Measurements from ENCODE around the gene C4orf36. TPM values are rescaled to one million over a fixed set of nuclear protein-coding genes. Genes with fewer than 3 reads are reported as not detected.

The C4orf36 gene
- total and polyA plus RNA-seq, 2 of the 4 experiments (the other 2 are of a cell fraction): 0.18 to 0.41 TPM

GRCh38 chr4:86910820-86911684 lies 18.8 kb upstream of the C4orf36 start (continued):
- TF ChIP-seq MAZ (IDR thresholded peaks at IDR 0.05; ENCODE audit: borderline replicate concordance, low read depth, low read length): no peak

- Histone ChIP-seq H2AK5ac (ENCODE audit: low read depth, low read length) (no peak overlapping the region), H3K4me1 (ENCODE audit: control insufficient read depth, insufficient read depth, low read length) (peaks cover 5% of the 10 kb centered on the region), H2AK9ac (replicated peaks; ENCODE audit: low read depth, low read length, poor library complexity) (no peak overlapping the region), H3K9me1 (ENCODE audit: insufficient read depth, low read length) (no peaks in the 10 kb centered on the region), H4K91ac (ENCODE audit: insufficient read depth, low read depth, low read length) (no peak overlapping the region), H3K9me3 (ENCODE audit: control insufficient read depth, insufficient read depth, low read length) (no peaks in the 10 kb centered on the region), H2BK5ac (ENCODE audit: low read depth, low read length, poor library complexity, severe bottlenecking) (no peak overlapping the region), H3K14ac (replicated peaks; ENCODE audit: low read depth, low read length) (no peak overlapping the region), H3K18ac (ENCODE audit: low read depth, low read length) (no peak overlapping the region), H3K23ac (ENCODE audit: low read depth, low read length) (no peak overlapping the region), H2BK20ac (ENCODE audit: low read depth, low read length) (no peak overlapping the region), H3K27me3 (ENCODE audit: control insufficient read depth, insufficient read depth, low read length) (no peaks in the 10 kb centered on the region), H3K4me2 (ENCODE audit: low read depth, low read length) (no peak overlapping the region), H4K20me1 (ENCODE audit: insufficient read depth, low read length) (no peaks in the 10 kb centered on the region), H2AFZ (replicated peaks; ENCODE audit: low read length, poor library complexity) (no peak overlapping the region), H3K56ac (ENCODE audit: extremely low read depth, insufficient read depth, low read length) (no peak overlapping the region), H3K9ac (ENCODE audit: low read depth, low read length) (no peak overlapping the region), H2BK120ac (ENCODE audit: low read depth, low read length) (no peak overlapping the region), H4K5ac (ENCODE audit: low read depth, low read length) (no peak overlapping the region), H3K79me1 (ENCODE audit: low read depth in 1 of 2, low read length in 2 of 2) (no peaks in the 10 kb centered on the region), H3K36me3 (ENCODE audit: control insufficient read depth, insufficient read depth, low read length) (no peaks in the 10 kb centered on the region), H2BK15ac (ENCODE audit: low read depth, low read length) (no peak overlapping the region), H3K4ac (ENCODE audit: low read depth, low read length) (no peak overlapping the region), H4K8ac (ENCODE audit: low read depth in 2 of 2, low read length in 2 of 2) (no peak overlapping the region), H3K4me3 (ENCODE audit: insufficient read depth, low read depth, low read length) (no peak overlapping the region), H3K27ac (ENCODE audit: insufficient read depth, low read length) (no peak overlapping the region)
- intact Hi-C loops (cut with micrococcal nuclease): no loop called here
- DNase-seq: no peak
- ATAC-seq (ENCODE audit: low read depth): no peak
- 90% methylated on average over 4 of the region's 5 CpGs; no CpG with 5 or more reads in 1 of the 2 experiments for WGBS, 2 experiments (ENCODE audit: extremely low coverage in 2 of 2, insufficient read length in 1 of 2)
- CTCF ChIA-PET: interaction anchor here (1.0 to 1.8 kb wide), 2 partner anchors 11 to 12 kb away, joined by 3 to 6 read pairs; no protein-coding TSS in a partner anchor
- in situ Hi-C loops (cut with MboI; ENCODE audit: low sequenced_read_pairs): loop anchor here (25.0 kb wide), 1 partner anchor 552 kb away; no protein-coding TSS in a partner anchor
- BruUV-seq (replicated peaks): no TSS peak
- dilution Hi-C loops (cut with HindIII; ENCODE audit: low sequenced_read_pairs, unreplicated experiment): no loop called here
- POLR2A ChIA-PET (ENCODE audit: unreplicated experiment): no interaction called here
- TF ChIP-seq NFE2L2 (IDR thresholded peaks at IDR 0.05; ENCODE audit: low read depth, low read length): no peak
- no peak for TF ChIP-seq RAD21 (IDR thresholded peaks at IDR 0.05; ENCODE audit: low read length)
- no peak for TF ChIP-seq MXI1 (IDR thresholded peaks at IDR 0.05; ENCODE audit: borderline replicate concordance, low read depth, low read length)
- no peak for TF ChIP-seq MAFK (IDR thresholded peaks at IDR 0.05; ENCODE audit: low read depth, low read length)
- TF ChIP-seq POLR2A (IDR thresholded peaks at IDR 0.05; ENCODE audit: low read depth, low read length): no peak
- TF ChIP-seq RFX5 (IDR thresholded peaks at IDR 0.05; ENCODE audit: low read depth, low read length): no peak
- TF ChIP-seq USF2 (IDR thresholded peaks at IDR 0.05; ENCODE audit: low read depth, low read length): no peak
- TF ChIP-seq SMC3 (IDR thresholded peaks at IDR 0.05; ENCODE audit: low read depth, low read length): no peak
- no peak for TF ChIP-seq MAZ (IDR thresholded peaks at IDR 0.05; ENCODE audit: borderline replicate concordance, low read depth, low read length)
- TF ChIP-seq FOS (IDR thresholded peaks at IDR 0.05; ENCODE audit: low read depth, low read length): no peak
- TF ChIP-seq ELK1 (IDR thresholded peaks at IDR 0.05; ENCODE audit: borderline replicate concordance, low read depth, low read length): no peak
- no peak for TF ChIP-seq RCOR1 (IDR thresholded peaks at IDR 0.05; ENCODE audit: insufficient replicate concordance, low read length)
- no peak for TF ChIP-seq CHD1 (IDR thresholded peaks at IDR 0.05; ENCODE audit: low read depth, low read length)
Measured at GRCh38 chr4:86910369-86910768, 18.1 kb upstream of the C4orf36 start.

Measured in IMR-90 (cell line).